H1 (cell line): ENCODE data around the gene ATXN3. TPM values are rescaled to one million over a fixed set of nuclear protein-coding genes. Genes with fewer than 3 reads are reported as not detected.

Experiments
- CTCF ChIA-PET: fragments of 300-600 bp; sonication (Branson Sonifier 250); formaldehyde crosslinking; loops from one replicate; lab custom pipeline; 2021; ENCODE audit not compliant: partially characterized antibody; lab: Charles Lee
- POLR2A ChIA-PET: fragments of 300-600 bp; sonication (Branson Sonifier 250); formaldehyde crosslinking; loops from one replicate; lab custom pipeline; 2021; ENCODE audit warnings: inconsistent platforms; ENCODE audit not compliant: partially characterized antibody; lab: Charles Lee
- DNase-seq, 2 experiments: peaks; one replicate each; pipeline versions ENCODE4 v3.0.0 to v3.0.0-alpha.2; 2010 to 2022; ENCODE audit warnings: low spot score in 2 of 2, low read depth in 1 of 2, mixed read lengths in 1 of 2
- FAIRE-seq: peaks from 2 replicates; lab custom pipeline; 2011; peaks lifted over from hg19 to GRCh38; lab: Jason Lieb, UNC
- H2AFZ ChIP-seq: 2 replicates; pipeline ENCODE4 v1.8.1; 2012; ENCODE audit warnings: low read length, inconsistent platforms
- H2AK5ac ChIP-seq: 2 replicates; pipeline ENCODE4 v1.6.1; 2013; ENCODE audit warnings: low read depth, low read length
- H2BK120ac ChIP-seq: replicated peaks from 2 replicates; pipeline ENCODE3; 2013; ENCODE audit warnings: low read depth, low read length, inconsistent platforms
- H2BK12ac ChIP-seq: 2 replicates; pipeline ENCODE4 v1.6.1; 2013; ENCODE audit warnings: low read depth, low read length
- H2BK15ac ChIP-seq: 2 replicates; pipeline ENCODE4 v1.6.1; 2013; ENCODE audit warnings: low read length
- H2BK20ac ChIP-seq: 2 replicates; pipeline ENCODE4 v1.6.1; 2013; ENCODE audit warnings: low read length
- H2BK5ac ChIP-seq: 2 replicates; pipeline ENCODE4 v1.6.1; 2013; ENCODE audit warnings: low read depth, low read length
- H3K14ac ChIP-seq: 2 replicates; pipeline ENCODE4 v1.6.1; 2013; ENCODE audit warnings: inconsistent platforms; ENCODE audit not compliant: insufficient read length
- H3K18ac ChIP-seq: 2 replicates; pipeline ENCODE4 v1.6.1; 2013; ENCODE audit warnings: low read length; ENCODE audit errors: extremely low read depth
- H3K23ac ChIP-seq: 2 replicates; pipeline ENCODE4 v1.6.1; 2013; ENCODE audit warnings: inconsistent platforms; ENCODE audit not compliant: insufficient read length
- H3K23me2 ChIP-seq: 2 replicates; pipeline ENCODE4 v1.6.1; 2013; ENCODE audit warnings: low read depth, low read length
- H3K27ac ChIP-seq: 2 replicates; pipeline ENCODE4 v1.6.1; 2011; ENCODE audit warnings: low read depth, low read length, inconsistent platforms
- H3K27me3 ChIP-seq, 4 experiments: replicated peaks in 1 of 4; 1 replicate in 1 of 4; 2 replicates in 3 of 4; pipeline versions ENCODE4 v1.6.1 to v1.8.1; 2011 to 2013; ENCODE audit warnings: low read length in 3 of 4, mild to moderate bottlenecking in 3 of 4, inconsistent platforms in 2 of 4, mixed read lengths in 2 of 4, moderate library complexity in 1 of 4; ENCODE audit not compliant: control insufficient read depth in 3 of 4, insufficient read depth in 3 of 4; ENCODE audit errors: extremely low read depth in 1 of 4
- H3K36me3 ChIP-seq, 4 experiments: 2 replicates each; pipeline versions ENCODE4 v1.6.1 to v1.8.1; 2011 to 2013; ENCODE audit warnings: mild to moderate bottlenecking in 4 of 4, low read length in 3 of 4, moderate library complexity in 2 of 4, control low read depth in 1 of 4, inconsistent platforms in 1 of 4; ENCODE audit not compliant: insufficient read depth in 4 of 4, control insufficient read depth in 2 of 4
- H3K4ac ChIP-seq: replicated peaks from 2 replicates; pipeline ENCODE3; 2013; ENCODE audit warnings: low read length, low read depth, mixed read lengths, inconsistent platforms; ENCODE audit not compliant: insufficient read length
- H3K4me1 ChIP-seq, 4 experiments: replicated peaks in 1 of 4; 1 replicate in 1 of 4; 2 replicates in 3 of 4; pipeline versions ENCODE4 v1.6.1 to v1.8.1; 2011 to 2013; ENCODE audit warnings: low read length in 3 of 4, inconsistent platforms in 2 of 4, mixed read lengths in 1 of 4; ENCODE audit not compliant: insufficient read depth in 4 of 4, control insufficient read depth in 3 of 4
- H3K4me2 ChIP-seq, 2 experiments: 2 replicates each; pipeline versions ENCODE4 v1.6.1 to v1.8.1; 2011 to 2013; ENCODE audit warnings: low read depth in 2 of 2, low read length in 2 of 2, control low read depth in 1 of 2, inconsistent platforms in 1 of 2, mild to moderate bottlenecking in 1 of 2; ENCODE audit not compliant: insufficient read depth in 1 of 2
- H3K4me3 ChIP-seq, 4 experiments: fragments of 200-600, 300-600 bp in 1 of 4; sonication (generic), shearing (Covaris generic), sonication (Bioruptor Twin) in 1 of 4; 2 replicates each; pipeline versions ENCODE4 v1.5.1 to v1.8.1; 2011 to 2016; ENCODE audit warnings: low read length in 4 of 4, low read depth in 3 of 4, control low read depth in 2 of 4, inconsistent platforms in 2 of 4, mild to moderate bottlenecking in 2 of 4, mixed read lengths in 1 of 4, moderate library complexity in 1 of 4; ENCODE audit not compliant: insufficient read depth in 2 of 4; ENCODE audit errors: extremely low read depth in 1 of 4
- H3K56ac ChIP-seq: replicated peaks from 2 replicates; pipeline ENCODE3; 2013; ENCODE audit warnings: low read depth, mild to moderate bottlenecking, mixed read lengths, low read length, inconsistent platforms; ENCODE audit not compliant: insufficient read length
- H3K79me1 ChIP-seq: 2 replicates; pipeline ENCODE4 v1.6.1; 2013; ENCODE audit warnings: low read depth, low read length, control low read depth
- H3K79me2 ChIP-seq, 2 experiments: 2 replicates each; pipeline versions ENCODE4 v1.6.1 to v1.8.1; 2012 to 2013; ENCODE audit warnings: low read length in 2 of 2, mild to moderate bottlenecking in 2 of 2, inconsistent platforms in 1 of 2; ENCODE audit not compliant: insufficient read depth in 2 of 2, control insufficient read depth in 1 of 2
- H3K9ac ChIP-seq, 4 experiments: replicated peaks in 1 of 4; 1 replicate in 1 of 4; 2 replicates in 3 of 4; pipeline versions ENCODE4 v1.6.1 to v1.8.1; 2011 to 2013; ENCODE audit warnings: low read depth in 3 of 4, low read length in 3 of 4, control low read depth in 2 of 4, mild to moderate bottlenecking in 2 of 4, moderate library complexity in 2 of 4, inconsistent platforms in 1 of 4; ENCODE audit errors: extremely low read depth in 1 of 4
- H3K9me3 ChIP-seq, 2 experiments: 2 replicates each; pipeline versions ENCODE4 v1.6.1 to v1.8.1; 2012 to 2013; ENCODE audit warnings: mild to moderate bottlenecking in 2 of 2, moderate library complexity in 2 of 2, control low read depth in 1 of 2, inconsistent platforms in 1 of 2, low read depth in 1 of 2, low read length in 1 of 2, mixed read lengths in 1 of 2; ENCODE audit not compliant: insufficient read depth in 2 of 2
- H4K20me1 ChIP-seq, 2 experiments: replicated peaks in 1 of 2; 2 replicates each; pipeline versions ENCODE3 to v1.8.1; 2011 to 2013; ENCODE audit warnings: inconsistent platforms in 2 of 2, low read length in 2 of 2, mild to moderate bottlenecking in 1 of 2; ENCODE audit not compliant: insufficient read depth in 2 of 2, control insufficient read depth in 1 of 2
- H4K5ac ChIP-seq: 2 replicates; pipeline ENCODE4 v1.6.1; 2013; ENCODE audit warnings: low read length, low read depth, mixed read lengths, inconsistent platforms; ENCODE audit not compliant: insufficient read length
- H4K8ac ChIP-seq: 2 replicates; pipeline ENCODE4 v1.8.0; 2013; ENCODE audit warnings: mild to moderate bottlenecking, moderate library complexity, low read length, inconsistent platforms; ENCODE audit not compliant: insufficient read depth; ENCODE audit errors: extremely low read depth
- H4K91ac ChIP-seq: replicated peaks from 2 replicates; pipeline ENCODE3; 2013; ENCODE audit warnings: low read length, mixed read lengths, inconsistent platforms; ENCODE audit not compliant: insufficient read length
- BRCA1 ChIP-seq: IDR thresholded peaks from 2 replicates; pipeline ENCODE4 v1.6.1; 2012; ENCODE audit warnings: low read depth, low read length, improper control_type of control experiment
- MAFK ChIP-seq: IDR thresholded peaks from 2 replicates; pipeline ENCODE4 v1.6.1; 2012; ENCODE audit warnings: low read depth, mild to moderate bottlenecking, improper control_type of control experiment, low read length
- POU5F1 ChIP-seq: IDR thresholded peaks from 2 replicates; pipeline ENCODE4 v1.6.1; 2011; ENCODE audit warnings: low read depth, mild to moderate bottlenecking, low read length, moderate library complexity
- RBBP5 ChIP-seq: IDR thresholded peaks from 2 replicates; pipeline ENCODE4 v1.7.1; 2012; ENCODE audit warnings: low read depth, mild to moderate bottlenecking, inconsistent platforms, low read length, moderate library complexity, borderline replicate concordance
- RFX5 ChIP-seq: IDR thresholded peaks from 2 replicates; pipeline ENCODE4 v1.6.1; 2011; ENCODE audit warnings: low read depth, low read length, improper control_type of control experiment, borderline replicate concordance
- SIRT6 ChIP-seq: IDR thresholded peaks from one replicate; pipeline ENCODE4 v1.7.1; 2012; ENCODE audit warnings: low read length, inconsistent platforms
- SIX5 ChIP-seq: IDR thresholded peaks from 2 replicates; pipeline ENCODE4 v1.6.1; 2011; ENCODE audit warnings: mild to moderate bottlenecking, low read depth, low read length
- WGBS, 2 experiments: shearing (Covaris generic) in 1 of 2; methylation state at CpG; one replicate each; pipeline versions ENCODE4 v1.1.6 to v1.1.7; 2013 to 2015; ENCODE audit warnings: low lambda C conversion rate in 2 of 2, mixed read lengths in 2 of 2, inconsistent platforms in 1 of 2, low coverage in 1 of 2, missing lambda C conversion rate in 1 of 2; ENCODE audit not compliant: insufficient replicate concordance in 2 of 2, insufficient coverage in 1 of 2, insufficient read length in 1 of 2; ENCODE audit errors: extremely low coverage in 1 of 2, missing lambda C conversion rate in 1 of 2; 5-methylcytosine and 5-hydroxymethylcytosine counted together
- polyA plus RNA-seq, 7 experiments: library from polyadenylated mRNA; depleted of rRNA in 3 of 7; stranded (reverse) in 5 of 7; unstranded in 2 of 7; fragments of >200 nt in 5 of 7; fragments of 200-250 nt in 2 of 7; gene quantifications; 1 replicate in 5 of 7; 2 replicates in 1 of 7; 4 replicates in 1 of 7; pipeline versions ENCODE4 v1.2.1 to v1.2.3, GENCODE V29; 2011 to 2013; ENCODE audit warnings: missing spikeins in 2 of 7, mixed read lengths in 2 of 7
- total RNA-seq: library from RNA; stranded (reverse); fragmentation: NEBNext Ultra II Directional; extraction: Animal tissue kit (Norgen Biotek cat#: 25700); gene quantifications from 2 replicates; pipeline ENCODE4 v1.2.1, GENCODE V29; 2021

The ATXN3 gene
- total and polyA plus RNA-seq, 2 of the 8 experiments (the other 6 are each of a cell fraction or from before 2014, with no cell fraction given): 8.8 to 37.2 TPM

DNA sequence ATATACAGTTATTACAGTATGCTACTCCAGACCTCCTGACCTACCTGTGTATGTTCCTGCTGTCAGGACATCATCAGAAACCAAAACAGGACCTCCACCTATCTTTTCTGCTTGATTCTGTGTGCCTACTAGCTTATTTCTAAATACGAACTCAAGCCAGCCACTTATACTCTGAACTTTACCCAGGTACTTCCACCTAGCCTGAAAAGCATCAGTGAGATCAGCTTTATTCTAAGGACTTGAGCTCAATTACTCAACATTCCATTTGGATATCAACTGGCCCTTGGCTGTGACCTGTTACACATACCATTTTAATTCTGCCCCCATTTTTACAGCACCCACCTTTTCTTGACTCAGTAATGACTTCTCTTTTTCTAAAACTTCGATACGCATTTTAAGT, 95.7 kb downstream of the ATXN3 start:
- Histone ChIP-seq H3K4me3 (no peak overlapping the region), H3K14ac (no peak overlapping the region), H3K4me1 (no peaks in the 10 kb centered on the region), H3K27me3 (no peaks in the 10 kb centered on the region), H4K20me1 (peaks cover 0 to 1% of the 10 kb centered on the region in 2 experiments), H3K9me3 (no peaks in the 10 kb centered on the region), H2AFZ (no peak overlapping the region), H3K9ac (no peak overlapping the region), H3K23ac (no peak overlapping the region), H2BK12ac (no peak overlapping the region), H3K36me3 (peaks cover 6 to 36% (median 16%) of the 10 kb centered on the region in 4 experiments; a peak in 6 of 8 replicates), H3K18ac (no peak overlapping the region), H4K8ac (no peak overlapping the region), H2BK120ac (no peak overlapping the region), H2AK5ac (no peak overlapping the region), H4K91ac (no peak overlapping the region), H2BK5ac (no peak overlapping the region), H3K56ac (no peak overlapping the region), H3K79me1 (no peaks in the 10 kb centered on the region), H3K79me2 (no peaks in the 10 kb centered on the region), H3K4me2 (no peak overlapping the region), H2BK15ac (no peak overlapping the region), H3K4ac (no peak overlapping the region), H4K5ac (no peak overlapping the region), H2BK20ac (no peak overlapping the region), H3K23me2 (no peaks in the 10 kb centered on the region), H3K27ac (no peak overlapping the region)
- no peak for TF ChIP-seq POU5F1
- TF ChIP-seq BRCA1: no peak
- no peak for TF ChIP-seq SIX5
- no peak for TF ChIP-seq MAFK
- no peak for TF ChIP-seq RFX5
- TF ChIP-seq RBBP5: no peak
- TF ChIP-seq SIRT6: no peak
- ChIA-PET POLR2A (interaction anchor here (0.6 to 0.9 kb wide), 2 partner anchors 8 to 29 kb away, joined by 3 read pairs; no protein-coding TSS in a partner anchor), CTCF (interaction anchor here (1.6 kb wide), 1 partner anchor 10 kb away, joined by 3 read pairs; no protein-coding TSS in a partner anchor)
- FAIRE-seq (no peak), DNase-seq (no peak)
- WGBS, 2 experiments: 93% methylated on average over 3 of the region's 3 CpGs; no CpG with 5 or more reads in 1 of the 2 experiments
